HEK293T (cell line): Measurements from ENCODE around the gene EPGN.

ENCODE experiments used
- ARNT ChIP-seq: fragments of 450-650 bp; IDR thresholded peaks from 2 replicates; pipeline ENCODE4 v1.6.1; 2017; ENCODE audit warnings: mild to moderate bottlenecking
- ELF4 ChIP-seq: fragments of 450-650 bp; IDR thresholded peaks from 2 replicates; pipeline ENCODE4 v1.6.1; 2017; ENCODE audit warnings: antibody characterized with exemption
- FOXA1 ChIP-seq: fragments of 450-650 bp; IDR thresholded peaks from 2 replicates; pipeline ENCODE4 v1.6.1; 2016; ENCODE audit warnings: mild to moderate bottlenecking
- FOXM1 ChIP-seq: fragments of 450-650 bp; IDR thresholded peaks from 2 replicates; pipeline ENCODE4 v1.6.1; 2017; ENCODE audit warnings: mild to moderate bottlenecking, borderline replicate concordance
- SP1 ChIP-seq: fragments of 450-650 bp; IDR thresholded peaks from 2 replicates; pipeline ENCODE4 v1.6.1; 2017
- SUZ12 ChIP-seq: fragments of 450-650 bp; IDR thresholded peaks from 2 replicates; pipeline ENCODE4 v1.6.1; 2016; ENCODE audit warnings: mild to moderate bottlenecking

GRCh38 chr4:74334636-74335035 lies 26.4 kb downstream of the EPGN start:
- no peak for TF ChIP-seq ARNT
- TF ChIP-seq SUZ12, result no peak
- TF ChIP-seq FOXA1, result no peak
- TF ChIP-seq SP1, result no peak
- TF ChIP-seq FOXM1, result no peak
- TF ChIP-seq ELF4, result no peak
